Endometrial microvascular endothelial cells (primary cell): ENCODE measurements around the gene FEM1B. TPM values are rescaled to one million over a fixed set of nuclear protein-coding genes. Genes with fewer than 3 reads are reported as not detected.

Experiments used
- in situ Hi-C: cut with HindIII; loops from 2 replicates; pipeline ENCODE4 v1.10.0; 2017; ENCODE audit warnings: low sequenced_read_pairs, low pct_unique_long_range_greater_than_20kb; ENCODE audit errors: inconsistent ontology term
- total RNA-seq: library from RNA; depleted of rRNA; stranded (reverse); fragments of >200 nt; gene quantifications from one replicate; pipeline ENCODE4 v1.2.3, GENCODE V29; 2015; ENCODE audit errors: inconsistent ontology term

FEM1B gene
- total RNA-seq, 1 donor from 2014 or later = 29.4 TPM

- in situ Hi-C loops = no loop called here
Measured at GRCh38 chr15:68316061-68316804, 38.7 kb downstream of the FEM1B start.

GRCh38 chr15:68317281-68318007, 39.9 kb downstream of the FEM1B start:
- in situ Hi-C loops = no loop called here

GRCh38 chr15:68318008-68318835, 40.7 kb downstream of the FEM1B start:
- in situ Hi-C loops = no loop called here

GRCh38 chr15:68318931-68319909, 41.7 kb downstream of the FEM1B start:
- in situ Hi-C loops = no loop called here

GRCh38 chr15:68319997-68320396, 42.5 kb downstream of the FEM1B start:
- in situ Hi-C loops = no loop called here

GRCh38 chr15:68321229-68321628, 43.7 kb downstream of the FEM1B start:
- in situ Hi-C loops = no loop called here

GRCh38 chr15:68322796-68323195, 45.3 kb downstream of the FEM1B start:
- in situ Hi-C loops = no loop called here

- in situ Hi-C loops = no loop called here
Measured at GRCh38 chr15:68325726-68326125, 48.2 kb downstream of the FEM1B start.

- in situ Hi-C loops = no loop called here
Measured at GRCh38 chr15:68326711-68327354, 49.3 kb downstream of the FEM1B start.

GRCh38 chr15:68328443-68328842, 50.9 kb downstream of the FEM1B start:
- in situ Hi-C loops = no loop called here

GRCh38 chr15:68328964-68329363, 51.4 kb downstream of the FEM1B start:
- in situ Hi-C loops = no loop called here

- in situ Hi-C loops = no loop called here
Measured at GRCh38 chr15:68330416-68330815, 52.9 kb downstream of the FEM1B start.

GRCh38 chr15:68330901-68331300, 53.4 kb downstream of the FEM1B start:
- in situ Hi-C loops = no loop called here

GRCh38 chr15:68332266-68332665, 54.7 kb downstream of the FEM1B start:
- in situ Hi-C loops = no loop called here

- in situ Hi-C loops = no loop called here
Measured at GRCh38 chr15:68333775-68334470, 56.4 kb downstream of the FEM1B start.

- in situ Hi-C loops = no loop called here
Measured at GRCh38 chr15:68334661-68335124, 57.1 kb downstream of the FEM1B start.

GRCh38 chr15:68335251-68335650, 57.7 kb downstream of the FEM1B start:
- in situ Hi-C loops = no loop called here
